ENCODE measurements around the gene KCNAB1.

DNA sequence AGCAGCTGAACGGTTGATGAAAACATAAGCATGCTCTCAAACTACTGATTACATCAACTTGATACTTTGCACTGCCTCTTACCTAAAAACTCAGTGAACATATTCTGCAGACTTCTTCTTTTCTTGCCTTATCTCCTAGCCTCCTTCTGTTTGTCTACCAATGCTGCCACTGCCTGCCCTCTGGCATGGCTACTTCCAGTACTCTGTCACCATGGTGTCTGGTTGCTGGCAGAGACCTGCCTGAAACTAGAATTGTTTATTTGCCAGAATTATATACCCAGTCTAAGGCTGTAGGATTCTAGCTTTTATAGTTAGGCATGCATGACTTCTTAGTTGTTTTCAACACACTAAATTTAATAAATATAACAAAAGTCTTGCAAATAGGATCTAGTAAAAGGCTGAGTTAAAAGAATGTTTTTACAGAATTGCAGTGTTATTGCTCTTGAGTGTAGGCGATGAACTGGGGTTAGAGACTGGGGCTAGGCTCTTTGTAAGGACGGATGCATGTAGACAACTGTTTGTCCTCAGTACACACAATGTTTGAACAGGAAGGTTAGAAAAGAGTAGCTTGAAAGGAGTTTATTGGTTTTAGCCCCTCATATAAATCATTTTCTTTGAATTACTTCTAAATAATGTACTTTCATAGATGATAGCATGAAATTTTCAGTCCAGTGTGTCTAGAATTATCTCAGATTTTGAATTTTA, 116.3 kb downstream of the KCNAB1 start:
- no peak for TF ChIP-seq POLR2A (IDR thresholded peaks at IDR 0.05)
- TF ChIP-seq, protein P1, sequence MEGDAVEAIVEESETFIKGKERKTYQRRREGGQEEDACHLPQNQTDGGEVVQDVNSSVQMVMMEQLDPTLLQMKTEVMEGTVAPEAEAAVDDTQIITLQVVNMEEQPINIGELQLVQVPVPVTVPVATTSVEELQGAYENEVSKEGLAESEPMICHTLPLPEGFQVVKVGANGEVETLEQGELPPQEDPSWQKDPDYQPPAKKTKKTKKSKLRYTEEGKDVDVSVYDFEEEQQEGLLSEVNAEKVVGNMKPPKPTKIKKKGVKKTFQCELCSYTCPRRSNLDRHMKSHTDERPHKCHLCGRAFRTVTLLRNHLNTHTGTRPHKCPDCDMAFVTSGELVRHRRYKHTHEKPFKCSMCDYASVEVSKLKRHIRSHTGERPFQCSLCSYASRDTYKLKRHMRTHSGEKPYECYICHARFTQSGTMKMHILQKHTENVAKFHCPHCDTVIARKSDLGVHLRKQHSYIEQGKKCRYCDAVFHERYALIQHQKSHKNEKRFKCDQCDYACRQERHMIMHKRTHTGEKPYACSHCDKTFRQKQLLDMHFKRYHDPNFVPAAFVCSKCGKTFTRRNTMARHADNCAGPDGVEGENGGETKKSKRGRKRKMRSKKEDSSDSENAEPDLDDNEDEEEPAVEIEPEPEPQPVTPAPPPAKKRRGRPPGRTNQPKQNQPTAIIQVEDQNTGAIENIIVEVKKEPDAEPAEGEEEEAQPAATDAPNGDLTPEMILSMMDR (IDR thresholded peaks at IDR 0.05), result no peak
- no peak for TF ChIP-seq EP300 (IDR thresholded peaks at IDR 0.05)

Measured in tibial nerve (tissue), 4 donors.